WTC11 (cell line): ENCODE results near the gene DBH. TPM values are rescaled to one million over a fixed set of nuclear protein-coding genes. Genes with fewer than 3 reads are reported as not detected.

Experiments
- ATAC-seq: fragments of 200-7000 bp; cut with Tn5 transposase; 2 replicates; pipeline ENCODE4 v1.10.0; 2021; ENCODE audit warnings: mild to moderate bottlenecking, moderate library complexity
- CTCF ChIA-PET: fragments of 300-600 bp; sonication (Branson Sonifier 250); formaldehyde crosslinking; loops from one replicate; lab custom pipeline; 2021; ENCODE audit warnings: antibody characterized with exemption; lab: Charles Lee
- POLR2A ChIA-PET: fragments of 350-600 bp; sonication (Branson Sonifier 250); formaldehyde crosslinking; loops from one replicate; lab custom pipeline; 2021; ENCODE audit warnings: antibody characterized with exemption; lab: Charles Lee
- DNase-seq: peaks from one replicate; pipeline ENCODE4 v3.0.0; 2021; ENCODE audit warnings: low spot score
- H3K27ac Mint-ChIP-seq: 2 replicates; pipeline ENCODE4 v1.8.0; 2021; ENCODE audit warnings: mixed read lengths
- H3K27me3 Mint-ChIP-seq: 2 replicates; pipeline ENCODE4 v1.8.0; 2021; ENCODE audit warnings: low read depth, mild to moderate bottlenecking, moderate library complexity, mixed read lengths
- H3K36me3 Mint-ChIP-seq: 2 replicates; pipeline ENCODE4 v1.8.0; 2021; ENCODE audit warnings: mixed read lengths
- H3K4me1 Mint-ChIP-seq: 2 replicates; pipeline ENCODE4 v1.8.0; 2022; ENCODE audit warnings: mixed read lengths
- H3K4me3 Mint-ChIP-seq: 2 replicates; pipeline ENCODE4 v1.8.0; 2021; ENCODE audit warnings: mild to moderate bottlenecking, moderate library complexity, mixed read lengths
- H3K9me3 Mint-ChIP-seq: 2 replicates; pipeline ENCODE4 v1.8.0; 2021; ENCODE audit warnings: mixed read lengths
- CREM ChIP-seq: sonication (generic); formaldehyde crosslinking; IDR thresholded peaks from 2 replicates; pipeline ENCODE4 v1.8.1; 2022; ENCODE audit warnings: mild to moderate bottlenecking, missing genetic modification reagents, moderate library complexity
- ESRRA ChIP-seq: sonication (generic); formaldehyde crosslinking; IDR thresholded peaks from 2 replicates; pipeline ENCODE4 v1.8.1; 2022; ENCODE audit warnings: mild to moderate bottlenecking, missing genetic modification reagents, borderline replicate concordance
- FOXP1 ChIP-seq: sonication (generic); formaldehyde crosslinking; IDR thresholded peaks from 2 replicates; pipeline ENCODE4 v1.8.0; 2022; ENCODE audit warnings: missing genetic modification reagents, mild to moderate bottlenecking, moderate library complexity, borderline replicate concordance
- GABPB1 ChIP-seq: sonication (generic); formaldehyde crosslinking; IDR thresholded peaks from 2 replicates; pipeline ENCODE4 v1.8.1; 2023; ENCODE audit warnings: mild to moderate bottlenecking, missing genetic modification reagents
- NFYB ChIP-seq: sonication (generic); formaldehyde crosslinking; conservative IDR thresholded peaks from 2 replicates; pipeline ENCODE4 v1.8.0; 2022; ENCODE audit warnings: low read depth, missing genetic modification reagents
- NR1H2 ChIP-seq: sonication (generic); formaldehyde crosslinking; IDR thresholded peaks from 2 replicates; pipeline ENCODE4 v1.9.0; 2021; ENCODE audit warnings: mild to moderate bottlenecking, moderate library complexity, missing genetic modification reagents
- RELA ChIP-seq: sonication (generic); formaldehyde crosslinking; IDR thresholded peaks from 2 replicates; pipeline ENCODE4 v1.8.1; 2022; ENCODE audit warnings: missing genetic modification reagents, mild to moderate bottlenecking, borderline replicate concordance
- ZNF263 ChIP-seq: sonication (generic); formaldehyde crosslinking; IDR thresholded peaks from 2 replicates; pipeline ENCODE4 v1.8.1; 2022; ENCODE audit warnings: low read depth, mild to moderate bottlenecking, moderate library complexity, missing genetic modification reagents
- ZNF396 ChIP-seq: fragments of 250-450 bp; sonication (Bioruptor Pico); IDR thresholded peaks from 2 replicates; pipeline ENCODE4 v1.8.0; 2021; ENCODE audit warnings: mild to moderate bottlenecking, moderate library complexity, borderline replicate concordance
- ZNF416 ChIP-seq: fragments of 250-450 bp; sonication (Bioruptor Pico); IDR thresholded peaks from 2 replicates; pipeline ENCODE4 v1.9.0; 2021; ENCODE audit warnings: mild to moderate bottlenecking, inconsistent platforms
- ZNF423 ChIP-seq: fragments of 250-450 bp; sonication (Bioruptor Pico); IDR thresholded peaks from 2 replicates; pipeline ENCODE4 v2.1.2; 2022; ENCODE audit warnings: mild to moderate bottlenecking, moderate library complexity
- total RNA-seq: library from RNA; stranded (reverse); gene quantifications from 3 replicates; pipeline ENCODE4 v1.2.3, GENCODE V29; 2021
- TF ChIP-seq, protein P1 (sequence below): sonication (generic); formaldehyde crosslinking; IDR thresholded peaks from 2 replicates; pipeline ENCODE4 v1.8.0; 2023; ENCODE audit warnings: missing genetic modification reagents, mild to moderate bottlenecking, borderline replicate concordance
- TF ChIP-seq, protein P2 (sequence below): fragments of 250-450 bp; sonication (Bioruptor Pico); IDR thresholded peaks from 2 replicates; pipeline ENCODE4 v1.9.0; 2021; ENCODE audit warnings: mild to moderate bottlenecking
- TF ChIP-seq, protein P3 (sequence below): sonication (generic); formaldehyde crosslinking; IDR thresholded peaks from 2 replicates; pipeline ENCODE4 v1.8.1; 2022; ENCODE audit warnings: low read depth, missing genetic modification reagents, borderline replicate concordance
- TF ChIP-seq, protein P4 (sequence below): sonication (generic); formaldehyde crosslinking; IDR thresholded peaks from 2 replicates; pipeline ENCODE4 v1.8.0; 2022; ENCODE audit warnings: mild to moderate bottlenecking, missing genetic modification reagents
- TF ChIP-seq, protein P5 (sequence below): fragments of 250-450 bp; sonication (Bioruptor Pico); IDR thresholded peaks from 2 replicates; pipeline ENCODE4 v1.9.0; 2021; ENCODE audit warnings: moderate library complexity, mild to moderate bottlenecking, inconsistent platforms, borderline replicate concordance
- TF ChIP-seq, protein P6 (sequence below): sonication (generic); formaldehyde crosslinking; IDR thresholded peaks from 2 replicates; pipeline ENCODE4 v1.8.0; 2023; ENCODE audit warnings: missing genetic modification reagents

Gene DBH
- total RNA-seq, 1 experiment from 2014 or later = 0.24 TPM

DNA sequence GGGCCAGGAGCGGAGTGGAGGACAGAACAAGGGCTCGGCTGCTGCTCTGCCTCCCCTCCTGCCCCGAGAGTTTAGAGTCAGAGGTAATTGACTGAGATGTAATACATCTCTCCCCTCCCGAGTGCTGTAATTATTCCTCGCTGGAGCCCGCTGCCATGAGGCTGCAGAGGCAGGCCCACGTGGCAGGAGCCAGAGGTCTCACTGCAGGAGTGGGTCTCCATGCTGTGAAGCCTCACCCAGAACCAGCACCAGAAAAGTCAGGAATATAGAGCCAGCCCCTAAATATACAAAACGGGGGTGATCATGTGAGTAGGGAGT, 29.5 kb upstream of the DBH start:
- no peak for DNase-seq
- Mint-ChIP-seq H3K4me3 (no peak overlapping the region), H3K27me3 (peaks cover 32% of the 10 kb centered on the region), H3K9me3 (no peaks in the 10 kb centered on the region), H3K4me1 (peaks cover 9% of the 10 kb centered on the region), H3K36me3 (no peaks in the 10 kb centered on the region), H3K27ac (no peak overlapping the region)
- POLR2A ChIA-PET = no interaction called here
- ATAC-seq = no peak
- CTCF ChIA-PET = interaction anchor here (0.5 kb wide), 1 partner anchor 676 kb away, joined by 3 read pairs; no protein-coding TSS in a partner anchor
- TF ChIP-seq, protein P1, sequence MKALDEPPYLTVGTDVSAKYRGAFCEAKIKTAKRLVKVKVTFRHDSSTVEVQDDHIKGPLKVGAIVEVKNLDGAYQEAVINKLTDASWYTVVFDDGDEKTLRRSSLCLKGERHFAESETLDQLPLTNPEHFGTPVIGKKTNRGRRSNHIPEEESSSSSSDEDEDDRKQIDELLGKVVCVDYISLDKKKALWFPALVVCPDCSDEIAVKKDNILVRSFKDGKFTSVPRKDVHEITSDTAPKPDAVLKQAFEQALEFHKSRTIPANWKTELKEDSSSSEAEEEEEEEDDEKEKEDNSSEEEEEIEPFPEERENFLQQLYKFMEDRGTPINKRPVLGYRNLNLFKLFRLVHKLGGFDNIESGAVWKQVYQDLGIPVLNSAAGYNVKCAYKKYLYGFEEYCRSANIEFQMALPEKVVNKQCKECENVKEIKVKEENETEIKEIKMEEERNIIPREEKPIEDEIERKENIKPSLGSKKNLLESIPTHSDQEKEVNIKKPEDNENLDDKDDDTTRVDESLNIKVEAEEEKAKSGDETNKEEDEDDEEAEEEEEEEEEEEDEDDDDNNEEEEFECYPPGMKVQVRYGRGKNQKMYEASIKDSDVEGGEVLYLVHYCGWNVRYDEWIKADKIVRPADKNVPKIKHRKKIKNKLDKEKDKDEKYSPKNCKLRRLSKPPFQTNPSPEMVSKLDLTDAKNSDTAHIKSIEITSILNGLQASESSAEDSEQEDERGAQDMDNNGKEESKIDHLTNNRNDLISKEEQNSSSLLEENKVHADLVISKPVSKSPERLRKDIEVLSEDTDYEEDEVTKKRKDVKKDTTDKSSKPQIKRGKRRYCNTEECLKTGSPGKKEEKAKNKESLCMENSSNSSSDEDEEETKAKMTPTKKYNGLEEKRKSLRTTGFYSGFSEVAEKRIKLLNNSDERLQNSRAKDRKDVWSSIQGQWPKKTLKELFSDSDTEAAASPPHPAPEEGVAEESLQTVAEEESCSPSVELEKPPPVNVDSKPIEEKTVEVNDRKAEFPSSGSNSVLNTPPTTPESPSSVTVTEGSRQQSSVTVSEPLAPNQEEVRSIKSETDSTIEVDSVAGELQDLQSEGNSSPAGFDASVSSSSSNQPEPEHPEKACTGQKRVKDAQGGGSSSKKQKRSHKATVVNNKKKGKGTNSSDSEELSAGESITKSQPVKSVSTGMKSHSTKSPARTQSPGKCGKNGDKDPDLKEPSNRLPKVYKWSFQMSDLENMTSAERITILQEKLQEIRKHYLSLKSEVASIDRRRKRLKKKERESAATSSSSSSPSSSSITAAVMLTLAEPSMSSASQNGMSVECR (CRISPR knock-in tag) = no peak
- TF ChIP-seq ZNF416 (CRISPR knock-in tag) (no peak), CREM (CRISPR knock-in tag) (no peak), NR1H2 (no peak), ESRRA (CRISPR knock-in tag) (no peak), GABPB1 (CRISPR knock-in tag) (no peak), NFYB (CRISPR knock-in tag) (no peak), ZNF396 (CRISPR knock-in tag) (no peak), RELA (CRISPR knock-in tag) (no peak), ZNF263 (CRISPR knock-in tag) (no peak), FOXP1 (CRISPR knock-in tag) (no peak)
- TF ChIP-seq, protein P2, sequence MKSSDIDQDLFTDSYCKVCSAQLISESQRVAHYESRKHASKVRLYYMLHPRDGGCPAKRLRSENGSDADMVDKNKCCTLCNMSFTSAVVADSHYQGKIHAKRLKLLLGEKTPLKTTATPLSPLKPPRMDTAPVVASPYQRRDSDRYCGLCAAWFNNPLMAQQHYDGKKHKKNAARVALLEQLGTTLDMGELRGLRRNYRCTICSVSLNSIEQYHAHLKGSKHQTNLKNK (CRISPR knock-in tag) = no peak
- TF ChIP-seq, protein P3, sequence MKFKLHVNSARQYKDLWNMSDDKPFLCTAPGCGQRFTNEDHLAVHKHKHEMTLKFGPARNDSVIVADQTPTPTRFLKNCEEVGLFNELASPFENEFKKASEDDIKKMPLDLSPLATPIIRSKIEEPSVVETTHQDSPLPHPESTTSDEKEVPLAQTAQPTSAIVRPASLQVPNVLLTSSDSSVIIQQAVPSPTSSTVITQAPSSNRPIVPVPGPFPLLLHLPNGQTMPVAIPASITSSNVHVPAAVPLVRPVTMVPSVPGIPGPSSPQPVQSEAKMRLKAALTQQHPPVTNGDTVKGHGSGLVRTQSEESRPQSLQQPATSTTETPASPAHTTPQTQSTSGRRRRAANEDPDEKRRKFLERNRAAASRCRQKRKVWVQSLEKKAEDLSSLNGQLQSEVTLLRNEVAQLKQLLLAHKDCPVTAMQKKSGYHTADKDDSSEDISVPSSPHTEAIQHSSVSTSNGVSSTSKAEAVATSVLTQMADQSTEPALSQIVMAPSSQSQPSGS (CRISPR knock-in tag) = no peak
- TF ChIP-seq, protein P4, sequence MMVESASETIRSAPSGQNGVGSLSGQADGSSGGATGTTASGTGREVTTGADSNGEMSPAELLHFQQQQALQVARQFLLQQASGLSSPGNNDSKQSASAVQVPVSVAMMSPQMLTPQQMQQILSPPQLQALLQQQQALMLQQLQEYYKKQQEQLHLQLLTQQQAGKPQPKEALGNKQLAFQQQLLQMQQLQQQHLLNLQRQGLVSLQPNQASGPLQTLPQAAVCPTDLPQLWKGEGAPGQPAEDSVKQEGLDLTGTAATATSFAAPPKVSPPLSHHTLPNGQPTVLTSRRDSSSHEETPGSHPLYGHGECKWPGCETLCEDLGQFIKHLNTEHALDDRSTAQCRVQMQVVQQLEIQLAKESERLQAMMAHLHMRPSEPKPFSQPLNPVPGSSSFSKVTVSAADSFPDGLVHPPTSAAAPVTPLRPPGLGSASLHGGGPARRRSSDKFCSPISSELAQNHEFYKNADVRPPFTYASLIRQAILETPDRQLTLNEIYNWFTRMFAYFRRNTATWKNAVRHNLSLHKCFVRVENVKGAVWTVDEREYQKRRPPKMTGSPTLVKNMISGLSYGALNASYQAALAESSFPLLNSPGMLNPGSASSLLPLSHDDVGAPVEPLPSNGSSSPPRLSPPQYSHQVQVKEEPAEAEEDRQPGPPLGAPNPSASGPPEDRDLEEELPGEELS (CRISPR knock-in tag) = no peak
- TF ChIP-seq, protein P5, sequence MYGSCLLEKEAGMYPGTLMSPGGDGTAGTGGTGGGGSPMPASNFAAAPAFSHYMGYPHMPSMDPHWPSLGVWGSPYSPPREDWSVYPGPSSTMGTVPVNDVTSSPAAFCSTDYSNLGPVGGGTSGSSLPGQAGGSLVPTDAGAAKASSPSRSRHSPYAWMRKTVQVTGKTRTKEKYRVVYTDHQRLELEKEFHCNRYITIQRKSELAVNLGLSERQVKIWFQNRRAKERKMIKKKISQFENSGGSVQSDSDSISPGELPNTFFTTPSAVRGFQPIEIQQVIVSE = no peak

DNA sequence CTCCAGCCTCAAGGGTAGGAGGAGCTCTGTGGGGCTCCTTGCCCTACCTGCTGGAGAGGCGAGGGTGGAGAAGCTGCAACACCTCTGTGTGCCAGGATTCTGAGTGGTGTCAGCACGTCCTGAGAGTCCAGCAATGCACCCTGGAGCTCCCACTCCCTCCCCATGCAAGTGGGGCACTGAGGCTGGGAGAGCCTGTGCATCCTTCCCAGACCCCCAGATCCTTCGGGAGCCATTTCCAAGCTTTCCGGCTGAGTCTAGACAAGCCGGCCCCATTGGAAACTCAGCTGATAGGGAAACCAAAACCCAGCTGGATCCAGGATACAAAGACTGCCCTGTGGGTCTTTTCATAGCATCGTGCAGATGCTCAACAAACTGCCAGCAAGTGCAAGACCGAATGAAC, 28.8 kb upstream of the DBH start:
- ATAC-seq (no peak), DNase-seq (no peak)
- H3K9me3 Mint-ChIP-seq = no peaks in the 10 kb centered on the region
- no peak overlapping the region for H3K27ac Mint-ChIP-seq
- peaks cover 7% of the 10 kb centered on the region for H3K4me1 Mint-ChIP-seq
- POLR2A ChIA-PET = interaction anchor here (0.8 kb wide), 1 partner anchor 9 kb away, joined by 3 read pairs; no protein-coding TSS in a partner anchor
- no peaks in the 10 kb centered on the region for H3K36me3 Mint-ChIP-seq
- H3K4me3 Mint-ChIP-seq = no peak overlapping the region
- no peak for TF ChIP-seq ZNF423 (CRISPR knock-in tag)
- TF ChIP-seq, protein P6, sequence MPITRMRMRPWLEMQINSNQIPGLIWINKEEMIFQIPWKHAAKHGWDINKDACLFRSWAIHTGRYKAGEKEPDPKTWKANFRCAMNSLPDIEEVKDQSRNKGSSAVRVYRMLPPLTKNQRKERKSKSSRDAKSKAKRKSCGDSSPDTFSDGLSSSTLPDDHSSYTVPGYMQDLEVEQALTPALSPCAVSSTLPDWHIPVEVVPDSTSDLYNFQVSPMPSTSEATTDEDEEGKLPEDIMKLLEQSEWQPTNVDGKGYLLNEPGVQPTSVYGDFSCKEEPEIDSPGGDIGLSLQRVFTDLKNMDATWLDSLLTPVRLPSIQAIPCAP (CRISPR knock-in tag) = no peak
- CTCF ChIA-PET = interaction anchor here (0.5 to 2.1 kb wide), 3 partner anchors 18 to 677 kb away, joined by 3 to 10 read pairs (median 3); no protein-coding TSS in a partner anchor
- peaks cover 33% of the 10 kb centered on the region for H3K27me3 Mint-ChIP-seq
